SK-N-SH (cell line): Measurements from ENCODE around the gene MRPL1. TPM values are rescaled to one million over a fixed set of nuclear protein-coding genes. Genes with fewer than 3 reads are reported as not detected.
A peak's percentile ranks its signal among the peaks of the same experiment; 100 is the strongest.

Experiments
- CTCF ChIA-PET: fragments of 300-600, 350-600 bp; formaldehyde crosslinking; extraction: SDS; loops from one replicate; lab custom pipeline; 2021; lab: Yijun Ruan, JAX
- POLR2A ChIA-PET: fragments of 350-600 bp; sonication (Branson Sonifier 250); formaldehyde crosslinking; extraction: SDS; loops from one replicate; lab custom pipeline; 2020; ENCODE audit warnings: antibody characterized with exemption, inconsistent platforms; lab: Yijun Ruan, JAX
- DNase-seq: peaks from one replicate; pipeline ENCODE4 v3.0.0; 2012
- H2AFZ ChIP-seq: fragments of 200-600 bp; sonication (generic); 2 replicates; pipeline ENCODE4 v1.8.1; 2016; ENCODE audit warnings: antibody characterized with exemption, mild to moderate bottlenecking, low read depth
- H3F3A ChIP-seq: fragments of 200-600 bp; sonication (generic); replicated peaks from 2 replicates; pipeline ENCODE3; 2016; ENCODE audit warnings: antibody characterized with exemption, mild to moderate bottlenecking; ENCODE audit not compliant: insufficient read depth
- H3K27ac ChIP-seq, 2 experiments: fragments of 200-500 bp in 1 of 2; fragments of 200-600 bp in 1 of 2; sonication (Bioruptor generic) in 1 of 2; sonication (generic), shearing (Covaris generic) in 1 of 2; 2 replicates each; pipeline versions ENCODE4 v1.5.1 to v1.6.1; 2014 to 2016; ENCODE audit warnings: low read depth in 2 of 2, inconsistent platforms in 1 of 2, low read length in 1 of 2, mild to moderate bottlenecking in 1 of 2, mixed read lengths in 1 of 2
- H3K27me3 ChIP-seq: fragments of 200-600 bp; sonication (generic), shearing (Covaris generic); 2 replicates; pipeline ENCODE4 v1.6.1; 2016; ENCODE audit warnings: mixed run types; ENCODE audit not compliant: insufficient read depth
- H3K36me3 ChIP-seq, 2 experiments: fragments of 200-500 bp in 1 of 2; fragments of 200-600 bp in 1 of 2; sonication (Bioruptor generic) in 1 of 2; sonication (generic) in 1 of 2; replicated peaks in 1 of 2; 2 replicates each; pipeline versions ENCODE3 to v1.5.1; 2014 to 2016; ENCODE audit warnings: low read length in 1 of 2, mild to moderate bottlenecking in 1 of 2; ENCODE audit not compliant: insufficient read depth in 2 of 2, control insufficient read depth in 1 of 2
- H3K4me1 ChIP-seq, 2 experiments: fragments of 200-500 bp in 1 of 2; fragments of 200-600 bp in 1 of 2; sonication (Bioruptor generic) in 1 of 2; sonication (generic), shearing (Covaris generic) in 1 of 2; 2 replicates each; pipeline versions ENCODE4 v1.5.1 to v1.6.1; 2014 to 2016; ENCODE audit warnings: low read depth in 1 of 2, low read length in 1 of 2, mixed run types in 1 of 2; ENCODE audit not compliant: insufficient read depth in 2 of 2, control insufficient read depth in 1 of 2
- H3K4me2 ChIP-seq: fragments of 200-600 bp; sonication (generic), shearing (Covaris generic); 2 replicates; pipeline ENCODE4 v1.6.1; 2017; ENCODE audit warnings: mixed run types
- H3K4me3 ChIP-seq, 2 experiments: fragments of 200-500 bp in 1 of 2; fragments of 200-600 bp in 1 of 2; sonication (Bioruptor generic) in 1 of 2; sonication (generic), shearing (Covaris generic) in 1 of 2; 2 replicates each; pipeline versions ENCODE4 v1.5.1 to v1.8.1; 2014 to 2016; ENCODE audit warnings: low read depth in 2 of 2, inconsistent platforms in 1 of 2, low read length in 1 of 2, mild to moderate bottlenecking in 1 of 2, mixed read lengths in 1 of 2, moderate library complexity in 1 of 2
- H3K79me2 ChIP-seq: fragments of 200-600 bp; sonication (generic); 2 replicates; pipeline ENCODE4 v1.8.1; 2017; ENCODE audit warnings: mild to moderate bottlenecking; ENCODE audit not compliant: insufficient read depth
- H3K9ac ChIP-seq: fragments of 200-600 bp; sonication (generic); 2 replicates; pipeline ENCODE4 v1.6.1; 2017; ENCODE audit warnings: mixed run types
- H3K9me2 ChIP-seq: fragments of 200-600 bp; sonication (generic); 2 replicates; pipeline ENCODE4 v1.6.1; 2017; ENCODE audit warnings: mixed run types
- H3K9me3 ChIP-seq: fragments of 200-600 bp; sonication (generic); 2 replicates; pipeline ENCODE4 v1.6.1; 2017; ENCODE audit warnings: mixed run types, mild to moderate bottlenecking, moderate library complexity
- H4K20me1 ChIP-seq: fragments of 200-600 bp; sonication (generic); 2 replicates; pipeline ENCODE4 v1.6.1; 2017; ENCODE audit warnings: mild to moderate bottlenecking, mixed run types; ENCODE audit not compliant: insufficient read depth
- CHD2 ChIP-seq: fragments of 150-350 bp; IDR thresholded peaks from 2 replicates; pipeline ENCODE4 v1.6.1; 2018; ENCODE audit warnings: low read length; ENCODE audit not compliant: partially characterized antibody
- CTCF ChIP-seq: fragments of 200-600 bp; sonication (generic); IDR thresholded peaks from 2 replicates; pipeline ENCODE4 v1.6.1; 2017; ENCODE audit warnings: antibody characterized with exemption, mild to moderate bottlenecking, moderate library complexity
- ELF1 ChIP-seq: IDR thresholded peaks from 2 replicates; pipeline ENCODE4 v1.4.0; 2012
- EZH2phosphoT487 ChIP-seq: fragments of 200-600 bp; sonication (generic); IDR thresholded peaks from 2 replicates; pipeline ENCODE4 v1.6.1; 2017; ENCODE audit warnings: low read depth, mixed run types, mild to moderate bottlenecking, antibody characterized with exemption, moderate library complexity, borderline replicate concordance
- FOXM1 ChIP-seq: IDR thresholded peaks from 2 replicates; pipeline ENCODE4 v1.4.0; 2012; ENCODE audit warnings: low read depth, mild to moderate bottlenecking
- GABPA ChIP-seq: IDR thresholded peaks from 2 replicates; pipeline ENCODE4 v1.4.0; 2012; ENCODE audit warnings: low read depth, mild to moderate bottlenecking
- GATA2 ChIP-seq: sonication (generic); formaldehyde crosslinking; IDR thresholded peaks from 2 replicates; pipeline ENCODE4 v1.5.0; 2020; ENCODE audit warnings: mild to moderate bottlenecking, missing genetic modification reagents
- IRF3 ChIP-seq: fragments of 150-350 bp; IDR thresholded peaks from 2 replicates; pipeline ENCODE4 v1.6.1; 2016; ENCODE audit warnings: mild to moderate bottlenecking, low read depth, low read length
- JUND ChIP-seq: IDR thresholded peaks from 2 replicates; pipeline ENCODE4 v1.4.0; 2012
- MEF2A ChIP-seq: IDR thresholded peaks from 2 replicates; pipeline ENCODE4 v1.4.0; 2012; ENCODE audit warnings: low read depth, borderline replicate concordance
- MXI1 ChIP-seq: IDR thresholded peaks from 2 replicates; pipeline ENCODE4 v1.6.1; 2012; ENCODE audit warnings: mild to moderate bottlenecking, low read depth, low read length, improper control_type of control experiment
- POLR2AphosphoS5 ChIP-seq: IDR thresholded peaks from 2 replicates; pipeline ENCODE4 v1.6.1; 2012; ENCODE audit warnings: low read depth, low read length
- RAD21 ChIP-seq: IDR thresholded peaks from 2 replicates; pipeline ENCODE4 v1.6.1; 2012; ENCODE audit warnings: mild to moderate bottlenecking, low read length
- RCOR1 ChIP-seq: fragments of 150-350 bp; IDR thresholded peaks from 2 replicates; pipeline ENCODE4 v1.6.1; 2017; ENCODE audit warnings: antibody characterized with exemption, low read length
- SIN3A ChIP-seq: IDR thresholded peaks from 2 replicates; pipeline ENCODE4 v1.6.1; 2012; ENCODE audit warnings: low read depth, mild to moderate bottlenecking, low read length, moderate library complexity, borderline replicate concordance
- SMC3 ChIP-seq: IDR thresholded peaks from 2 replicates; pipeline ENCODE4 v1.6.1; 2012; ENCODE audit warnings: low read depth, low read length, improper control_type of control experiment
- TAF1 ChIP-seq: IDR thresholded peaks from 2 replicates; pipeline ENCODE4 v1.6.1; 2012; ENCODE audit warnings: low read depth, mild to moderate bottlenecking, low read length, moderate library complexity, borderline replicate concordance
- TCF12 ChIP-seq: IDR thresholded peaks from 2 replicates; pipeline ENCODE4 v1.4.0; 2012
- TEAD4 ChIP-seq: IDR thresholded peaks from 2 replicates; pipeline ENCODE4 v1.4.0; 2012; ENCODE audit warnings: mild to moderate bottlenecking, borderline replicate concordance; ENCODE audit not compliant: insufficient read depth
- USF2 ChIP-seq: fragments of 150-350 bp; IDR thresholded peaks from 2 replicates; pipeline ENCODE4 v1.6.1; 2017; ENCODE audit warnings: antibody characterized with exemption, low read length, low read depth, borderline replicate concordance
- YY1 ChIP-seq: IDR thresholded peaks from 2 replicates; pipeline ENCODE4 v1.4.0; 2012; ENCODE audit warnings: low read depth, mild to moderate bottlenecking
- WGBS: methylation state at CpG from one replicate; pipeline ENCODE4 v1.1.6; 2017; ENCODE audit warnings: low lambda C conversion rate; 5-methylcytosine and 5-hydroxymethylcytosine counted together
- polyA plus RNA-seq, 3 experiments: library from polyadenylated mRNA; depleted of rRNA; stranded (reverse); fragments of >200 nt; gene quantifications; 2 replicates each; pipeline ENCODE4 v1.2.3, GENCODE V29; 2012
- TF ChIP-seq, protein P1 (sequence below): IDR thresholded peaks from 2 replicates; pipeline ENCODE4 v1.4.0; 2012; ENCODE audit warnings: low read depth, borderline replicate concordance
- TF ChIP-seq, protein P2 (sequence below): IDR thresholded peaks from 2 replicates; pipeline ENCODE4 v1.4.0; 2012; ENCODE audit warnings: low read depth
- TF ChIP-seq, protein P3 (sequence below): IDR thresholded peaks from 2 replicates; pipeline ENCODE4 v1.6.1; 2012; ENCODE audit warnings: mild to moderate bottlenecking, low read depth, low read length, moderate library complexity

The MRPL1 gene
- 11.0 and 13.0 TPM in 2 replicates for polyA plus RNA-seq (2012; rRNA removed)
- polyA plus RNA-seq (2012; cell fraction: cytosol; rRNA removed), result 18.3 and 28.8 TPM in 2 replicates
- 3.5 and 6.7 TPM in 2 replicates for polyA plus RNA-seq (2012; cell fraction: nucleus; rRNA removed)

DNA sequence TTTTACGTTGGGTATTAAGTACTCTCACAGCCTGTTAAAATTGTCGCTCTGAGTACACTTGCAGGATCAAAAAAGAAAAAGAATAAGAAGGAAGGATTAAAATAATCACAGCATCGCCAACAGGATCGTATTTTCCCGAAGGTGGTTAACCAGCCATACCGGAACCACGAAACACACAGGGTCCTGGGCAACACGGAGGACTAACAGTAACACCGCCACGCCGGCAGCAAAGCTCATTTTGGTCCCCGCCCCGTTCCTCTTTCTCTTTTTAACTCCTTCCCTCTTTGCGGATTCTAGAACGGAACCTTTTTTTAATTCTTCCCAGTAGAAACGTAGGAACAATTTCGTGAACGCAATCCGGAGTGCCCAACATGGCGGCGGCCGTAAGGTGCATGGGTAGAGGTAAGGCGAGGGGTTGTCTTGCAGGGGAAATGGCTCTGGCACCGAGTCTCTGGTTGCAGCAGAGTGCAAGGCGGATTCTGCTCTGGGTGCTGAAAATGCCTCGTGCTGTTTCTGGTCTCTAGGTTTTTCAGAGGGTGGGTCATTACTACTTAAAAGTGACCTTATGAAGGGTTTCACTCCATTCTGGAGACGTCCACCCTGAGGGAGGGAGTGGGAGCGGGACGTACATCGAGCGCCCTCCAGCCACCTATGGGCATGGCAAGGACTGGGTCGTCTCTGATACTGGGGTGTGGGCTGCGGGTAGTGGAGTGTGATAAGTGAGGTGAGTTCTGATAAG lies at the start of gene MRPL1:
Gene MRPL1 (plus strand): TSS at position 353 of the 739 bp plus-strand sequence. CDS start 19 bp downstream, at position 372.
- peak; percentile 77 for DNase-seq
- POLR2A ChIA-PET, result interaction anchor here (0.9 to 1.4 kb wide), 5 partner anchors 39 to 196 kb away, joined by 3 to 6 read pairs (median 3); partner anchors contain the start of gene FRAS1
- peaks cover 39% of the 10 kb centered on the region for H3K79me2 ChIP-seq
- peak; percentile 36 for TF ChIP-seq JUND
- no peak for TF ChIP-seq TEAD4
- TF ChIP-seq SMC3, result no peak
- peak; percentile 90 for TF ChIP-seq CHD2
- peak; percentile 91 for TF ChIP-seq GABPA
- TF ChIP-seq TCF12, result peak; percentile 46; the same call in 1 of the 2 replicates
- peak; percentile 99 for TF ChIP-seq MXI1
- TF ChIP-seq, protein P1, sequence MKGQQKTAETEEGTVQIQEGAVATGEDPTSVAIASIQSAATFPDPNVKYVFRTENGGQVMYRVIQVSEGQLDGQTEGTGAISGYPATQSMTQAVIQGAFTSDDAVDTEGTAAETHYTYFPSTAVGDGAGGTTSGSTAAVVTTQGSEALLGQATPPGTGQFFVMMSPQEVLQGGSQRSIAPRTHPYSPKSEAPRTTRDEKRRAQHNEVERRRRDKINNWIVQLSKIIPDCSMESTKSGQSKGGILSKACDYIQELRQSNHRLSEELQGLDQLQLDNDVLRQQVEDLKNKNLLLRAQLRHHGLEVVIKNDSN, result 0 out of 2 replicates have a peak, but pooled peaks have one; percentile 20
- no peak; the same call in 1 of the 2 replicates for TF ChIP-seq IRF3
- TF ChIP-seq, protein P2, sequence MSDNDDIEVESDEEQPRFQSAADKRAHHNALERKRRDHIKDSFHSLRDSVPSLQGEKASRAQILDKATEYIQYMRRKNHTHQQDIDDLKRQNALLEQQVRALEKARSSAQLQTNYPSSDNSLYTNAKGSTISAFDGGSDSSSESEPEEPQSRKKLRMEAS, result peak; percentile 95
- peak; percentile 98 for TF ChIP-seq YY1
- TF ChIP-seq CTCF, result peak; percentile 9; the same call in 1 of the 2 replicates
- TF ChIP-seq ELF1, result peak; percentile 79
- TF ChIP-seq USF2, result no peak
- TF ChIP-seq MEF2A, result no peak
- TF ChIP-seq POLR2AphosphoS5, result peak; percentile 94
- TF ChIP-seq, protein P3, sequence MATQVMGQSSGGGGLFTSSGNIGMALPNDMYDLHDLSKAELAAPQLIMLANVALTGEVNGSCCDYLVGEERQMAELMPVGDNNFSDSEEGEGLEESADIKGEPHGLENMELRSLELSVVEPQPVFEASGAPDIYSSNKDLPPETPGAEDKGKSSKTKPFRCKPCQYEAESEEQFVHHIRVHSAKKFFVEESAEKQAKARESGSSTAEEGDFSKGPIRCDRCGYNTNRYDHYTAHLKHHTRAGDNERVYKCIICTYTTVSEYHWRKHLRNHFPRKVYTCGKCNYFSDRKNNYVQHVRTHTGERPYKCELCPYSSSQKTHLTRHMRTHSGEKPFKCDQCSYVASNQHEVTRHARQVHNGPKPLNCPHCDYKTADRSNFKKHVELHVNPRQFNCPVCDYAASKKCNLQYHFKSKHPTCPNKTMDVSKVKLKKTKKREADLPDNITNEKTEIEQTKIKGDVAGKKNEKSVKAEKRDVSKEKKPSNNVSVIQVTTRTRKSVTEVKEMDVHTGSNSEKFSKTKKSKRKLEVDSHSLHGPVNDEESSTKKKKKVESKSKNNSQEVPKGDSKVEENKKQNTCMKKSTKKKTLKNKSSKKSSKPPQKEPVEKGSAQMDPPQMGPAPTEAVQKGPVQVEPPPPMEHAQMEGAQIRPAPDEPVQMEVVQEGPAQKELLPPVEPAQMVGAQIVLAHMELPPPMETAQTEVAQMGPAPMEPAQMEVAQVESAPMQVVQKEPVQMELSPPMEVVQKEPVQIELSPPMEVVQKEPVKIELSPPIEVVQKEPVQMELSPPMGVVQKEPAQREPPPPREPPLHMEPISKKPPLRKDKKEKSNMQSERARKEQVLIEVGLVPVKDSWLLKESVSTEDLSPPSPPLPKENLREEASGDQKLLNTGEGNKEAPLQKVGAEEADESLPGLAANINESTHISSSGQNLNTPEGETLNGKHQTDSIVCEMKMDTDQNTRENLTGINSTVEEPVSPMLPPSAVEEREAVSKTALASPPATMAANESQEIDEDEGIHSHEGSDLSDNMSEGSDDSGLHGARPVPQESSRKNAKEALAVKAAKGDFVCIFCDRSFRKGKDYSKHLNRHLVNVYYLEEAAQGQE, result peak; percentile 82
- TF ChIP-seq RAD21, result peak; percentile 35
- TF ChIP-seq SIN3A, result peak; percentile 93; the same call in 1 of the 2 replicates
- no peak for TF ChIP-seq EZH2phosphoT487
- peak; percentile 100 for TF ChIP-seq TAF1
- TF ChIP-seq GATA2 (CRISPR knock-in tag), result 0 out of 2 replicates have a peak, but pooled peaks have one; percentile 13
- peak; percentile 59; the same call in 1 of the 2 replicates for TF ChIP-seq RCOR1
- TF ChIP-seq FOXM1, result no peak

More for the DNA sequence above, at the start of gene MRPL1:
- no peaks in the 10 kb centered on the region; a peak in 2 of 4 replicates for H3K4me1 ChIP-seq
- H3K4me3 ChIP-seq, result peak within 1 kb of the TSS; percentile 69 to 98
- no peaks in the 10 kb centered on the region for H4K20me1 ChIP-seq
- peak within 1 kb of the TSS; percentile 97 for H3K9ac ChIP-seq
- H3K27ac ChIP-seq, result peak within 1 kb of the TSS; percentile 97 to 99
- peaks cover 20% of the 10 kb centered on the region for H3F3A ChIP-seq
- H3K4me2 ChIP-seq, result peak within 1 kb of the TSS; percentile 86
- CTCF ChIA-PET, result interaction anchor here (0.6 to 2.7 kb wide), 16 partner anchors 9 to 261 kb away, joined by 3 to 17 read pairs (median 4); partner anchors contain the start of gene CNOT6L
- H2AFZ ChIP-seq, result peak within 1 kb of the TSS; percentile 98
- no peaks in the 10 kb centered on the region for H3K9me2 ChIP-seq
- H3K9me3 ChIP-seq, result no peaks in the 10 kb centered on the region
- H3K27me3 ChIP-seq, result no peaks in the 10 kb centered on the region
- WGBS, result 1% methylated on average over 33 of the region's 33 CpGs
- peaks cover 2 to 16% of the 10 kb centered on the region in 2 experiments for H3K36me3 ChIP-seq
